Left cardiac atrium (tissue), 4 donors: ENCODE measurements around the gene CEMIP2. TPM values are rescaled to one million over a fixed set of nuclear protein-coding genes. Genes with fewer than 3 reads are reported as not detected.
"Not testable (repeated sequence)": the region's sequence is repeated elsewhere in the genome, so short reads cannot be mapped to it uniquely, and the experiment has no call there.

Source experiments
- ATAC-seq, 2 donors: fragments of 200-7000 bp; cut with Tn5 transposase; one replicate each; pipeline ENCODE4 v1.9.1; 2020; ENCODE audit warnings: mild to moderate bottlenecking in 2 of 2, moderate library complexity in 2 of 2
- DNase-seq: peaks from one replicate; pipeline ENCODE4 v3.0.0-alpha.2; 2020
- intact Hi-C, 2 donors: fragments of 100-400 bp; cut with DNase I; formaldehyde crosslinking; loops; one replicate each; pipeline versions ENCODE4 v1.14.1 to v1.15.1; 2022 to 2023
- long read RNA-seq: library from polyadenylated mRNA; unstranded; transcript quantifications from one replicate; pipeline ENCODE4 v2.0.0, GENCODE V29; 2021
- total RNA-seq, 2 donors: library from RNA; stranded (reverse); fragmentation: NEBNext Ultra II Directional; extraction: Animal tissue kit (Norgen Biotek cat#: 25700); gene quantifications; one replicate each; pipeline ENCODE4 v1.2.1, GENCODE V29; 2021
- donor health status: DM: no; HTN: yes; CAD: no.
- donor health status: DM: no; HTN: yes; CAD: no; lungs with severe emphysema.
- donor health status: DM: yes; HTN: yes; CAD: no.
- donor health status: Dilated cardiomyopathy.

The CEMIP2 gene
- 10 to 100 TPM; 12.0 to 31.9 TPM for total RNA-seq
- long read RNA-seq, full-length matches to known transcripts: 2 of 4 reads
- long read RNA-seq, partial matches to known transcripts: 0 of 4 reads
- long read RNA-seq, other reads (novel, unspliced or antisense): 2 of 4 reads

- peak; percentile 92 for DNase-seq
- ATAC-seq: peak; percentile 93
- intact Hi-C loops: loop anchor here in 1 of 2 donors (5.0 kb wide), 1 partner anchor 161 kb away; no protein-coding TSS in a partner anchor
Measured at GRCh38 chr9:71768388-71769174, at the start of gene CEMIP2. TSS of gene CEMIP2 (minus strand) at chr9:71768513. CDS start at chr9:71750373, 18,140 bp downstream.

GRCh38 chr9:71816916-71817451, 48.7 kb upstream of the CEMIP2 start:
- no peak for ATAC-seq
- intact Hi-C loops: loop anchor here in 1 of 2 donors (10.0 kb wide), 2 partner anchors 98 to 532 kb away; partner anchors contain the start of genes ABHD17B and C9orf85
- DNase-seq: no peak

- ATAC-seq (no peak), DNase-seq (no peak)
- intact Hi-C loops: loop anchor here in 1 of 2 donors (10.0 kb wide), 2 partner anchors 100 to 530 kb away; partner anchors contain the start of genes ABHD17B and C9orf85
Measured at GRCh38 chr9:71814815-71815214, 46.5 kb upstream of the CEMIP2 start.

GRCh38 chr9:71814226-71814625, 45.9 kb upstream of the CEMIP2 start:
- intact Hi-C loops: loop anchor here in 1 of 2 donors (10.0 kb wide), 2 partner anchors 101 to 529 kb away; partner anchors contain the start of genes ABHD17B and C9orf85
- ATAC-seq (peak in 1 of 2 donors; percentile 24), DNase-seq (peak; percentile 49)

GRCh38 chr9:71812385-71812784, 44.1 kb upstream of the CEMIP2 start:
- ATAC-seq (peak; percentile 81 to 89), DNase-seq (peak; percentile 45)
- intact Hi-C loops: loop anchor here in 1 of 2 donors (10.0 kb wide), 2 partner anchors 102 to 528 kb away; partner anchors contain the start of genes ABHD17B and C9orf85

GRCh38 chr9:71808068-71808467, 39.8 kb upstream of the CEMIP2 start:
- intact Hi-C loops: loop anchor here (5.0 to 10.0 kb wide), 2 partner anchors 219 to 467 kb away; no protein-coding TSS in a partner anchor
- ATAC-seq (no peak), DNase-seq (no peak)

GRCh38 chr9:71806901-71807307, 38.6 kb upstream of the CEMIP2 start:
- intact Hi-C loops: loop anchor here (2.0 to 10.0 kb wide), 3 partner anchors 220 to 468 kb away; no protein-coding TSS in a partner anchor
- DNase-seq: peak; percentile 48

GRCh38 chr9:71805096-71805495, 36.8 kb upstream of the CEMIP2 start:
- not testable (repeated sequence) for ATAC-seq, DNase-seq
- intact Hi-C loops: loop anchor here (5.0 to 10.0 kb wide), 2 partner anchors 222 to 470 kb away; no protein-coding TSS in a partner anchor

More at GRCh38 chr9:71806901-71807307, 38.6 kb upstream of the CEMIP2 start:
- ATAC-seq: peak; percentile 90 to 96

- ATAC-seq (no peak), DNase-seq (no peak)
- intact Hi-C loops: loop anchor here in 1 of 2 donors (10.0 kb wide), 1 partner anchor 473 kb away; no protein-coding TSS in a partner anchor
Measured at GRCh38 chr9:71801826-71802225, 33.5 kb upstream of the CEMIP2 start.

- DNase-seq (no peak), ATAC-seq (no peak)
- intact Hi-C loops: no loop called here
Measured at GRCh38 chr9:71797266-71797665, 29.0 kb upstream of the CEMIP2 start.

- intact Hi-C loops: no loop called here
- DNase-seq (no peak), ATAC-seq (no peak)
Measured at GRCh38 chr9:71796100-71796767, 27.9 kb upstream of the CEMIP2 start.

GRCh38 chr9:71795097-71795813, 26.9 kb upstream of the CEMIP2 start:
- ATAC-seq: peak in 1 of 2 donors; percentile 65
- intact Hi-C loops: no loop called here

GRCh38 chr9:71793386-71794105, 25.2 kb upstream of the CEMIP2 start:
- ATAC-seq: no peak

More at GRCh38 chr9:71795097-71795813, 26.9 kb upstream of the CEMIP2 start:
- DNase-seq: no peak

GRCh38 chr9:71791875-71792274, 23.6 kb upstream of the CEMIP2 start:
- intact Hi-C loops: no loop called here
- DNase-seq (no peak), ATAC-seq (no peak)

More at GRCh38 chr9:71793386-71794105, 25.2 kb upstream of the CEMIP2 start:
- DNase-seq: no peak
- intact Hi-C loops: no loop called here

GRCh38 chr9:71790296-71790695, 22.0 kb upstream of the CEMIP2 start:
- no peak for DNase-seq
- intact Hi-C loops: no loop called here
- no peak for ATAC-seq

GRCh38 chr9:71783120-71783523, 14.8 kb upstream of the CEMIP2 start:
- ATAC-seq (peak; percentile 72 to 92), DNase-seq (peak; percentile 38)
- intact Hi-C loops: no loop called here

GRCh38 chr9:71781391-71781790, 13.1 kb upstream of the CEMIP2 start:
- no peak for DNase-seq
- intact Hi-C loops: no loop called here
- ATAC-seq: no peak

GRCh38 chr9:71780953-71781352, 12.6 kb upstream of the CEMIP2 start:
- ATAC-seq: no peak
- no peak for DNase-seq

More at GRCh38 chr9:71780953-71781352, 12.6 kb upstream of the CEMIP2 start:
- intact Hi-C loops: no loop called here
